HL-60 (cell line): Measurements from ENCODE around the gene FHIT.

Source experiments
- DNase-seq, 2 experiments: peaks; one replicate each; pipeline ENCODE4 v3.0.0-alpha.2; 2010 to 2020; ENCODE audit warnings: low read depth in 1 of 2, low spot score in 1 of 2
- H3K27ac ChIP-seq: fragments of 250-450 bp; sonication (Bioruptor Pico); replicated peaks from 2 replicates; pipeline ENCODE4 v1.5.1; 2020; ENCODE audit warnings: mild to moderate bottlenecking, moderate library complexity
- H3K27me3 ChIP-seq: fragments of 250-450 bp; sonication (Bioruptor Pico); 2 replicates; pipeline ENCODE4 v1.5.1; 2021; ENCODE audit warnings: mild to moderate bottlenecking, moderate library complexity; ENCODE audit not compliant: insufficient read depth, poor library complexity, severe bottlenecking
- H3K4me3 ChIP-seq: replicated peaks from 2 replicates; pipeline ENCODE4 v1.5.1; 2011; ENCODE audit warnings: mild to moderate bottlenecking, control low read depth, low read length; ENCODE audit not compliant: insufficient read depth
- CTCF ChIP-seq: IDR thresholded peaks from one replicate; pipeline ENCODE4 v1.5.1; 2011; ENCODE audit warnings: low read length, control low read depth, inconsistent platforms; ENCODE audit not compliant: insufficient read depth
- GABPA ChIP-seq: IDR thresholded peaks from 2 replicates; pipeline ENCODE4 v1.6.1; 2012; ENCODE audit warnings: low read depth
- POLR2AphosphoS5 ChIP-seq: IDR thresholded peaks from 2 replicates; pipeline ENCODE4 v1.6.1; 2012; ENCODE audit warnings: low read depth
- REST ChIP-seq: IDR thresholded peaks from 2 replicates; pipeline ENCODE4 v1.6.1; 2012; ENCODE audit warnings: low read depth; ENCODE audit not compliant: insufficient replicate concordance
- SPI1 ChIP-seq: IDR thresholded peaks from 2 replicates; pipeline ENCODE4 v1.6.1; 2012; ENCODE audit warnings: low read depth, mild to moderate bottlenecking, borderline replicate concordance

The FHIT gene

DNA sequence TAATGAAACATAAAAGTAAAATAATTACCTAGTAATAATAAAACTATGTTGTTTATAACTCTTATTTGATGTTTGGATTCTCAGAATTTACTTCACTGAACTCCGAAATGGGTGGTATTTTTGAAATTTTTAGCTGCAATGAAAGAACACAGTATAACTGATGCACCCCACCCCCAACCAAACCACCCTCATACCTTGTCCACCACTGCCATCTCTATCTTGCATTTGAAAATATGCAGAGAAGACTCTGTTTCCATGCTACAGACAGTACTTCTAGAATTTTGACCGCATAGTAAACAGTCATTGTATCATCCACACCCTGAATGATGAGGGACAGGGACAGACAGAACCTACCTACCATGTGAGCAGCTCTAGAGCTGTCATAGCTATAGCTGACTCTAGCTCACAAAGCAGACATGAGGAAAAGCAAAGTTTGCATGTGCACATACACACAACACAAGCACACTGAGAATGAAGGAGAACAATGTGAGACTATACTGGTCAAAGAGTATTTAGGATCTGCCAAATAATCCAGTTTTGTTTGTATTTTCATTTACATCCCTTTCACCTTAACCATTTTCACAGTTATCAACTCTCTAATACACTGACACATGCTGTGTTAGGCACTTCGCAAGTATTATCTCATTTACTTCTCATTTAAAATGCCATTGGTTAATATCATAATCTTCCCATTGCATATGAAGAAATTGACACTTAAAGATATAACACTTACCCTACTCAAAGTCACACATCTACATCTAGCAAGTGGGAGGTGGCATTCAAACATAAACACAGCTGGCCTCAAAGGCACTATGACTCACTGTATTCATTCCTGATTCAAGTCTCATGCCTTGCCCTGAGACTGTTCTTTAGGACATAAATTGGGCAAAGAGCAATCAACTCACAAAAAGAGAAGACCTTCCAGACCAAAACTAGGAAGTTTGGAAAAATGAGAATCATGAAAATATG is 1186.8 kb downstream of the FHIT start:
- DNase-seq: no peak
- Histone ChIP-seq H3K4me3 (no peak overlapping the region), H3K27me3 (no peaks in the 10 kb centered on the region), H3K27ac (no peak overlapping the region)
- TF ChIP-seq CTCF (no peak), REST (no peak), SPI1 (no peak), POLR2AphosphoS5 (no peak), GABPA (no peak)

DNA sequence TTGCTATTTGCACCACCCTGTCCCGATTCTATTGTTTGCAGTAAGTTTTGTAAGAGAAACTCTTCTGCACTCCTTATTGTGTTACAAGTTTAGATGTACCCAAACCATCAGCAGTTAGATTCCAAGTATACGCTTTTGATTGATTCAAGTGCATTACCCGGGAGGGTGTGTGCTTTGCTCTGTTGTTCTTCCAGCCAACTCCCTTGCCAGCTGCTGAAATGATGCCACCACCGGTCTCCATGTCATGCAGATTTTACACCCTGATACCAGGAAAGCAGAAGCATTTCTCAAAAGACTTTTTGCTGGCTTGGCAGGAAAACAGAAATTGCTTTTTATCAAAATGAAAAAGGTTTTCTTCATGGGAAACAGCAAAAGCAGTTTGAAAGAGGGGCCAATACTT is 1194.8 kb downstream of the FHIT start:
- Histone ChIP-seq H3K4me3 (no peak overlapping the region), H3K27me3 (no peaks in the 10 kb centered on the region), H3K27ac (no peak overlapping the region)
- no peak for DNase-seq
- TF ChIP-seq POLR2AphosphoS5 (no peak), GABPA (no peak), REST (no peak), CTCF (no peak), SPI1 (no peak)

DNA sequence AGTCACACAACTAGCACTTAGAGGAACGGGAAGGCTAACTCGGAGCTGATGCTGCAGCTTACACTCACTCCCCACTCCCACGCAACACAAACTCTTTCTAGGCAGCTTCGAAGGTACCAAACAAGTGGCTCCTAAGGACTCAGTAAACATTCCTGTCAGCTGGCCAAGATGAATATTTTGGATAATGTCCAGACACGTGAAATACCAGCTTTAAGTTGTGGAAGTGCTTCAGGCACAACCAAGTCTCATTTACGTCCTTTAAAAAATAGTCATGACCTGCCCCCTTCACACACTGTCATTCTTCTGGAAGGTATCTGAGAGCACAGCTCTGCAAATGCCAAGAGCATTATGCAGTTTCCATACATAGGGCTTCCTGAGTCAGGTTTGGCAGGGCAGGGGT is 1195.5 kb downstream of the FHIT start:
- no peak for DNase-seq
- Histone ChIP-seq H3K27ac (no peak overlapping the region), H3K4me3 (no peak overlapping the region), H3K27me3 (no peaks in the 10 kb centered on the region)
- TF ChIP-seq SPI1 (no peak), POLR2AphosphoS5 (no peak), GABPA (no peak)

- Histone ChIP-seq H3K4me3 (no peak overlapping the region), H3K27me3 (no peaks in the 10 kb centered on the region), H3K27ac (no peak overlapping the region)
- TF ChIP-seq POLR2AphosphoS5 (no peak), CTCF (no peak), SPI1 (no peak), REST (no peak), GABPA (no peak)
- no peak for DNase-seq
Measured at GRCh38 chr3:60053526-60054265, 1197.6 kb downstream of the FHIT start.
